ENCODE results near the gene S100A2. TPM values are rescaled to one million over a fixed set of nuclear protein-coding genes. Genes with fewer than 3 reads are reported as not detected.

The S100A2 gene
- total RNA-seq, 1 donor from 2014 or later, result 24.8 TPM

GRCh38 chr1:153535242-153536011 is 30.2 kb downstream of the S100A2 start, which contains the start of gene S100A6:
S100A6 (minus strand) TSS chr1:153535991; CDS start chr1:153535339, 652 bp downstream.
- TF ChIP-seq CTCF (conservative IDR thresholded peaks at IDR 0.05; ENCODE audit: low read depth, low read length), result peak; percentile 31
- no peak for DNase-seq (ENCODE audit: low read depth)
- peak within 1 kb of the TSS; percentile 89 for H3K4me3 ChIP-seq (ENCODE audit: low read depth, low read length)

- peak overlapping the region; percentile 89 for H3K4me3 ChIP-seq (ENCODE audit: low read depth, low read length)
- no peak for DNase-seq (ENCODE audit: low read depth)
- TF ChIP-seq CTCF (conservative IDR thresholded peaks at IDR 0.05; ENCODE audit: low read depth, low read length), result no peak
Observed at GRCh38 chr1:153534925-153535241, 30.8 kb downstream of the S100A2 start.

- no peak for DNase-seq (ENCODE audit: low read depth)
- H3K4me3 ChIP-seq (ENCODE audit: low read depth, low read length), result peak overlapping the region; percentile 89
- TF ChIP-seq CTCF (conservative IDR thresholded peaks at IDR 0.05; ENCODE audit: low read depth, low read length), result no peak
Observed at GRCh38 chr1:153534226-153534924, 31.3 kb downstream of the S100A2 start.

GRCh38 chr1:153533689-153534201 is 31.9 kb downstream of the S100A2 start:
- DNase-seq (ENCODE audit: low read depth), result peak; percentile 67
- peak overlapping the region; percentile 89 for H3K4me3 ChIP-seq (ENCODE audit: low read depth, low read length)
- no peak for TF ChIP-seq CTCF (conservative IDR thresholded peaks at IDR 0.05; ENCODE audit: low read depth, low read length)

- peak; percentile 90 for TF ChIP-seq CTCF (conservative IDR thresholded peaks at IDR 0.05; ENCODE audit: low read depth, low read length)
Observed at GRCh38 chr1:153532769-153533599, 32.7 kb downstream of the S100A2 start.

GRCh38 chr1:153532181-153532580 is 33.5 kb downstream of the S100A2 start:
- DNase-seq (ENCODE audit: low read depth), result no peak
- no peak for TF ChIP-seq CTCF (conservative IDR thresholded peaks at IDR 0.05; ENCODE audit: low read depth, low read length)
- H3K4me3 ChIP-seq (ENCODE audit: low read depth, low read length), result no peak overlapping the region

More at GRCh38 chr1:153532769-153533599, 32.7 kb downstream of the S100A2 start:
- peak overlapping the region; percentile 89 for H3K4me3 ChIP-seq (ENCODE audit: low read depth, low read length)
- DNase-seq (ENCODE audit: low read depth), result no peak
